GM21723 (cell line): ENCODE results near the gene HOXD13.
A peak's percentile ranks its signal among the peaks of the same experiment; 100 is the strongest.

Experiments used
- ATAC-seq: cut with Tn5 transposase; IDR thresholded peaks from one replicate; pipeline ENCODE4 v1.9.1; 2021; ENCODE audit warnings: mild to moderate bottlenecking, moderate library complexity; ENCODE audit not compliant: unreplicated experiment

Gene HOXD13

GRCh38 chr2:176130957-176131847 is 38.7 kb downstream of the HOXD13 start:
- ATAC-seq = no peak

- ATAC-seq = no peak
Observed at GRCh38 chr2:176131848-176132158, 39.3 kb downstream of the HOXD13 start.

- ATAC-seq = no peak
Observed at GRCh38 chr2:176132205-176133171, 40.0 kb downstream of the HOXD13 start.

- ATAC-seq = no peak
Observed at GRCh38 chr2:176133389-176133788, 40.9 kb downstream of the HOXD13 start.

GRCh38 chr2:176134035-176134434 is 41.5 kb downstream of the HOXD13 start:
- ATAC-seq = no peak

GRCh38 chr2:176135035-176135440 is 42.5 kb downstream of the HOXD13 start:
- ATAC-seq = no peak

GRCh38 chr2:176136374-176137251 is 44.1 kb downstream of the HOXD13 start:
- ATAC-seq = no peak

GRCh38 chr2:176137252-176137580 is 44.7 kb downstream of the HOXD13 start:
- ATAC-seq = no peak

- no peak for ATAC-seq
Observed at GRCh38 chr2:176137906-176138305, 45.4 kb downstream of the HOXD13 start.

- ATAC-seq = no peak
Observed at GRCh38 chr2:176138526-176138922, 46.0 kb downstream of the HOXD13 start.

GRCh38 chr2:176138923-176139660 is 46.6 kb downstream of the HOXD13 start:
- no peak for ATAC-seq

- ATAC-seq = no peak
Observed at GRCh38 chr2:176139661-176140512, 47.4 kb downstream of the HOXD13 start.

GRCh38 chr2:176140513-176141317 is 48.2 kb downstream of the HOXD13 start:
- ATAC-seq = peak; percentile 98

- no peak for ATAC-seq
Observed at GRCh38 chr2:176142281-176142680, 49.8 kb downstream of the HOXD13 start.
